Skeletal muscle satellite cell (primary cell): ENCODE data around the gene KLHL29.

ENCODE experiments used
- H3K27me3 ChIP-seq: 2 replicates; pipeline ENCODE4 v1.7.0; 2013; ENCODE audit warnings: low read length; ENCODE audit not compliant: control insufficient read depth, insufficient read depth
- H3K36me3 ChIP-seq: 2 replicates; pipeline ENCODE4 v1.7.0; 2013; ENCODE audit warnings: mild to moderate bottlenecking, control low read depth, low read length; ENCODE audit not compliant: insufficient read depth
- H3K4me1 ChIP-seq: 2 replicates; pipeline ENCODE4 v1.7.0; 2013; ENCODE audit warnings: low read length; ENCODE audit not compliant: control insufficient read depth, insufficient read depth
- H3K4me2 ChIP-seq: 2 replicates; pipeline ENCODE4 v1.7.0; 2013; ENCODE audit warnings: mild to moderate bottlenecking, low read length
- H3K4me3 ChIP-seq: 2 replicates; pipeline ENCODE4 v1.7.0; 2013; ENCODE audit warnings: low read length
- H3K9ac ChIP-seq: 2 replicates; pipeline ENCODE4 v1.7.0; 2013; ENCODE audit warnings: mild to moderate bottlenecking, low read depth, low read length, moderate library complexity
- H3K9me3 ChIP-seq: replicated peaks from 2 replicates; pipeline ENCODE4 v1.7.0; 2013; ENCODE audit warnings: mild to moderate bottlenecking, control low read depth, low read length

KLHL29 gene

GRCh38 chr2:23683001-23683400, 298.0 kb downstream of the KLHL29 start:
- no peak overlapping the region for H3K4me3 ChIP-seq
- H3K27me3 ChIP-seq = no peaks in the 10 kb centered on the region
- no peaks in the 10 kb centered on the region for H3K36me3 ChIP-seq
- no peaks in the 10 kb centered on the region for H3K9me3 ChIP-seq
- no peak overlapping the region for H3K9ac ChIP-seq
- H3K4me2 ChIP-seq = no peak overlapping the region
- no peaks in the 10 kb centered on the region for H3K4me1 ChIP-seq

- Histone ChIP-seq H3K9me3 (no peaks in the 10 kb centered on the region), H3K9ac (no peak overlapping the region), H3K36me3 (no peaks in the 10 kb centered on the region), H3K4me3 (no peak overlapping the region), H3K4me2 (no peak overlapping the region), H3K27me3 (no peaks in the 10 kb centered on the region), H3K4me1 (no peaks in the 10 kb centered on the region)
Measured at GRCh38 chr2:23684395-23685176, 299.6 kb downstream of the KLHL29 start.

- Histone ChIP-seq H3K4me2 (no peak overlapping the region), H3K4me1 (no peaks in the 10 kb centered on the region), H3K36me3 (no peaks in the 10 kb centered on the region), H3K9ac (no peak overlapping the region), H3K27me3 (no peaks in the 10 kb centered on the region), H3K4me3 (no peak overlapping the region), H3K9me3 (no peaks in the 10 kb centered on the region)
Measured at GRCh38 chr2:23685181-23685580, 300.2 kb downstream of the KLHL29 start.

GRCh38 chr2:23685706-23686105, 300.7 kb downstream of the KLHL29 start:
- Histone ChIP-seq H3K9ac (no peak overlapping the region), H3K9me3 (no peaks in the 10 kb centered on the region), H3K4me1 (no peaks in the 10 kb centered on the region), H3K36me3 (peaks cover under 1% of the 10 kb centered on the region), H3K27me3 (no peaks in the 10 kb centered on the region), H3K4me2 (no peak overlapping the region), H3K4me3 (no peak overlapping the region)

- Histone ChIP-seq H3K9me3 (no peaks in the 10 kb centered on the region), H3K27me3 (no peaks in the 10 kb centered on the region), H3K36me3 (peaks cover 5% of the 10 kb centered on the region), H3K4me1 (no peaks in the 10 kb centered on the region), H3K9ac (no peak overlapping the region), H3K4me2 (no peak overlapping the region), H3K4me3 (no peak overlapping the region)
Measured at GRCh38 chr2:23686405-23687029, 301.5 kb downstream of the KLHL29 start.

GRCh38 chr2:23687214-23687613, 302.2 kb downstream of the KLHL29 start:
- no peaks in the 10 kb centered on the region for H3K4me1 ChIP-seq
- no peak overlapping the region for H3K4me2 ChIP-seq
- no peaks in the 10 kb centered on the region for H3K27me3 ChIP-seq
- no peak overlapping the region for H3K9ac ChIP-seq
- H3K4me3 ChIP-seq = no peak overlapping the region
- H3K36me3 ChIP-seq = peaks cover 9% of the 10 kb centered on the region
- no peaks in the 10 kb centered on the region for H3K9me3 ChIP-seq

GRCh38 chr2:23687713-23688112, 302.7 kb downstream of the KLHL29 start:
- Histone ChIP-seq H3K4me3 (no peak overlapping the region), H3K4me1 (no peaks in the 10 kb centered on the region), H3K36me3 (peaks cover 13% of the 10 kb centered on the region)

GRCh38 chr2:23688486-23689130, 303.6 kb downstream of the KLHL29 start:
- Histone ChIP-seq H3K4me1 (no peaks in the 10 kb centered on the region), H3K27me3 (no peaks in the 10 kb centered on the region), H3K4me2 (no peak overlapping the region), H3K9me3 (no peaks in the 10 kb centered on the region), H3K36me3 (peaks cover 16% of the 10 kb centered on the region), H3K4me3 (no peak overlapping the region), H3K9ac (no peak overlapping the region)

More at GRCh38 chr2:23687713-23688112, 302.7 kb downstream of the KLHL29 start:
- no peak overlapping the region for H3K4me2 ChIP-seq
- no peak overlapping the region for H3K9ac ChIP-seq
- no peaks in the 10 kb centered on the region for H3K27me3 ChIP-seq
- H3K9me3 ChIP-seq = no peaks in the 10 kb centered on the region

- Histone ChIP-seq H3K4me2 (no peak overlapping the region), H3K27me3 (no peaks in the 10 kb centered on the region), H3K36me3 (peaks cover 16% of the 10 kb centered on the region), H3K9me3 (no peaks in the 10 kb centered on the region), H3K9ac (no peak overlapping the region), H3K4me3 (no peak overlapping the region), H3K4me1 (no peaks in the 10 kb centered on the region)
Measured at GRCh38 chr2:23689131-23689700, 304.2 kb downstream of the KLHL29 start.

GRCh38 chr2:23689891-23690290, 304.9 kb downstream of the KLHL29 start:
- Histone ChIP-seq H3K9ac (no peak overlapping the region), H3K36me3 (peaks cover 16% of the 10 kb centered on the region), H3K4me1 (no peaks in the 10 kb centered on the region), H3K4me2 (no peak overlapping the region), H3K4me3 (no peak overlapping the region), H3K9me3 (no peaks in the 10 kb centered on the region), H3K27me3 (no peaks in the 10 kb centered on the region)

- H3K27me3 ChIP-seq = no peaks in the 10 kb centered on the region
- H3K9ac ChIP-seq = no peak overlapping the region
- peaks cover 20% of the 10 kb centered on the region for H3K36me3 ChIP-seq
- no peaks in the 10 kb centered on the region for H3K4me1 ChIP-seq
- H3K4me2 ChIP-seq = no peak overlapping the region
- H3K4me3 ChIP-seq = no peak overlapping the region
- H3K9me3 ChIP-seq = no peaks in the 10 kb centered on the region
Measured at GRCh38 chr2:23690421-23691105, 305.6 kb downstream of the KLHL29 start.
